ENCODE measurements around the gene DMBT1.

DMBT1 gene

DNA sequence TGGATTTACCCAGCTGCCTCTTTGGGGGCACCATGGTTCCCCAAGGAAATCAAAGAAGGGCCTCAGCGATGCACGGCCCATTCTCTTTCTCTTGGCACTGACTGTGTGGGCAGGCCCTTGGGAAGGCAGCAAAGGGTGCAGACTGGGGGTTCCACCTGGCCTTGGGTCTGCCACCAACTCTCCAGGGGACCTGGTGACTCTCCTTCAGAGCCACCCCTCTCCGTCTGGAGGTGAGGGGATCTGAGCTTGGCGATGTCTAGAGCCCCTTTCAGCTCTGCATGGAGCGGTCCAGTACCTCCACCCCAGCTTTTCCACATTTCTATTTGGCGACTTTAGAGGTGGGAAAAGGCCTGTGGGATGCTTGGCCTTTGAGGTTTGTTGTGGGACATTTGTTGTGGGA lies 70.0 kb downstream of the DMBT1 start:
- TF ChIP-seq CTCF (IDR thresholded peaks at IDR 0.05; ENCODE audit: borderline replicate concordance, insufficient read depth, low read depth, low read length), result no peak
- no peak overlapping the region for H3K4me3 ChIP-seq (ENCODE audit: low read depth, low read length)

- H3K4me3 ChIP-seq (ENCODE audit: low read depth, low read length), result no peak overlapping the region
- TF ChIP-seq CTCF (IDR thresholded peaks at IDR 0.05; ENCODE audit: borderline replicate concordance, insufficient read depth, low read depth, low read length), result no peak
These were observed 71.5 kb downstream of the DMBT1 start for GRCh38 chr10:122632031-122632430.

- no peak for TF ChIP-seq CTCF (IDR thresholded peaks at IDR 0.05; ENCODE audit: borderline replicate concordance, insufficient read depth, low read depth, low read length)
- H3K4me3 ChIP-seq (ENCODE audit: low read depth, low read length), result no peak overlapping the region
These were observed 72.0 kb downstream of the DMBT1 start for GRCh38 chr10:122632576-122632975.

DNA sequence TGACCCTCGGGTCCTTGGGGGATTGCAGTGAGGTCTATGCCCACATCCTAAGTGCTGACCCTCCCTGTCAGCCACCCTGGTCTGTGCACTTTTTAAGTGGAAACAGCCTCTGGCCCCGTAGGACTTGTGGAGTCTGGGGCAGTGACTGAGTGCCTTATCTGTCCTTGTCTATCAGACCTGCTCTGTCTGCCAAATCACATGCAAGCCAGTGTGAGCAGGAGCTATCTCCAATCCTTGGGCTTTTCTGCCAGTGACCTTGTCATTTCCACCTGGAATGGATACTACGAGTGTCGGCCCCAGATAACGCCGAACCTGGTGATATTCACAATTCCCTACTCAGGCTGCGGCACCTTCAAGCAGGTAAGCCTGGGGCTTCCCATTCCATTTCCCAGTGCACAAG lies 76.4 kb downstream of the DMBT1 start:
- no peak for TF ChIP-seq CTCF (IDR thresholded peaks at IDR 0.05; ENCODE audit: borderline replicate concordance, insufficient read depth, low read depth, low read length)
- H3K4me3 ChIP-seq (ENCODE audit: low read depth, low read length), result no peak overlapping the region

DNA sequence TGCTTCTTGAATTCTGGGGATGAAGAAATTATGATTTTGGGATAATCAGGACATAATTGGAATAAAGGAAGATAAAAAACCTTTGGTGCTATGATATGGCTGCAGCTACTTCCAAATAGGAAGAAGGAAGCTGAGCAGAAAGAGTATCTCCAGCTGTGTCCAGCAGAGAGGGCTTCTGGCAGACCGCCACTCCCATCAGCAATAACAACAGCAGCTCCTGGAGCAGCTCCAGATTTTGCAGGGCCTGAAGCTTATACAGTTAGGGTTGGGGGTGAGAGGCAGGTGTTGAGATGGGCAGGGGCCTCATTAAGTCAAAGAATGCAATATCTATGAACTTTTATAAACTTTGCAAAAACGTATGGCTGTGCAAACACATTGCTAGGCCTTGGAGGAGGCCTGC lies 76.8 kb downstream of the DMBT1 start:
- TF ChIP-seq CTCF (IDR thresholded peaks at IDR 0.05; ENCODE audit: borderline replicate concordance, insufficient read depth, low read depth, low read length), result no peak
- H3K4me3 ChIP-seq (ENCODE audit: low read depth, low read length), result no peak overlapping the region

GRCh38 chr10:122638106-122638505 lies 77.6 kb downstream of the DMBT1 start:
- TF ChIP-seq CTCF (IDR thresholded peaks at IDR 0.05; ENCODE audit: borderline replicate concordance, insufficient read depth, low read depth, low read length), result no peak
- H3K4me3 ChIP-seq (ENCODE audit: low read depth, low read length), result no peak overlapping the region

- no peak overlapping the region for H3K4me3 ChIP-seq (ENCODE audit: low read depth, low read length)
- TF ChIP-seq CTCF (IDR thresholded peaks at IDR 0.05; ENCODE audit: borderline replicate concordance, insufficient read depth, low read depth, low read length), result no peak
These were observed 79.2 kb downstream of the DMBT1 start for GRCh38 chr10:122639801-122640200.
